Measurements from ENCODE around the gene SMAD7.

SMAD7 gene

DNA sequence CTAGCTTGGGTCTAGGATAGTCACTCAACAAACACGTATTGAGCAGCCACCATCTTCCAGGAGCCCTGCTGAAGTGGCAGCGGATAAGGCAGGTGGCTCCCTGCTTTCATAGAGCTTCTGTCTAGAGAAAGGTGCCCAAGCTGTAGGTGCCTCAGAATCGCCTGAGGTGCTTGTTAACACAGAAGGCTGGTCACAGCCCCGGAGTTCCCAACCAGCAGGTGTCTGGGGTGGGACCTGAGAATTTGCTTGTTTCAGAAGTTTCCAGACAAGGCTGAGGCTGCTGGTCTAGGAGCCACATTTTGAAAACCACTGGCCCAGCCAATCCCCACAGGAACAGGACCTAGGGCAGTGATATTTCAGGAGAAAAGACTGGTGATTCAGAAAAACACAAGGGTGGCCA is 45.3 kb upstream of the SMAD7 start:
- Histone ChIP-seq H3K4me3 (ENCODE audit: low read depth in 1 of 2, low read length in 1 of 2) (no peak overlapping the region), H3K27ac (no peak overlapping the region), H3K4me1 (ENCODE audit: control insufficient read depth in 1 of 2, insufficient read depth in 1 of 2, low read depth in 1 of 2, low read length in 1 of 2) (peaks cover 14 to 15% of the 10 kb centered on the region in 2 experiments), H3K9me3 (no peaks in the 10 kb centered on the region), H3K36me3 (no peaks in the 10 kb centered on the region), H3K27me3 (no peaks in the 10 kb centered on the region)
- TF ChIP-seq, protein P1, sequence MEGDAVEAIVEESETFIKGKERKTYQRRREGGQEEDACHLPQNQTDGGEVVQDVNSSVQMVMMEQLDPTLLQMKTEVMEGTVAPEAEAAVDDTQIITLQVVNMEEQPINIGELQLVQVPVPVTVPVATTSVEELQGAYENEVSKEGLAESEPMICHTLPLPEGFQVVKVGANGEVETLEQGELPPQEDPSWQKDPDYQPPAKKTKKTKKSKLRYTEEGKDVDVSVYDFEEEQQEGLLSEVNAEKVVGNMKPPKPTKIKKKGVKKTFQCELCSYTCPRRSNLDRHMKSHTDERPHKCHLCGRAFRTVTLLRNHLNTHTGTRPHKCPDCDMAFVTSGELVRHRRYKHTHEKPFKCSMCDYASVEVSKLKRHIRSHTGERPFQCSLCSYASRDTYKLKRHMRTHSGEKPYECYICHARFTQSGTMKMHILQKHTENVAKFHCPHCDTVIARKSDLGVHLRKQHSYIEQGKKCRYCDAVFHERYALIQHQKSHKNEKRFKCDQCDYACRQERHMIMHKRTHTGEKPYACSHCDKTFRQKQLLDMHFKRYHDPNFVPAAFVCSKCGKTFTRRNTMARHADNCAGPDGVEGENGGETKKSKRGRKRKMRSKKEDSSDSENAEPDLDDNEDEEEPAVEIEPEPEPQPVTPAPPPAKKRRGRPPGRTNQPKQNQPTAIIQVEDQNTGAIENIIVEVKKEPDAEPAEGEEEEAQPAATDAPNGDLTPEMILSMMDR (IDR thresholded peaks at IDR 0.05) = no peak

DNA sequence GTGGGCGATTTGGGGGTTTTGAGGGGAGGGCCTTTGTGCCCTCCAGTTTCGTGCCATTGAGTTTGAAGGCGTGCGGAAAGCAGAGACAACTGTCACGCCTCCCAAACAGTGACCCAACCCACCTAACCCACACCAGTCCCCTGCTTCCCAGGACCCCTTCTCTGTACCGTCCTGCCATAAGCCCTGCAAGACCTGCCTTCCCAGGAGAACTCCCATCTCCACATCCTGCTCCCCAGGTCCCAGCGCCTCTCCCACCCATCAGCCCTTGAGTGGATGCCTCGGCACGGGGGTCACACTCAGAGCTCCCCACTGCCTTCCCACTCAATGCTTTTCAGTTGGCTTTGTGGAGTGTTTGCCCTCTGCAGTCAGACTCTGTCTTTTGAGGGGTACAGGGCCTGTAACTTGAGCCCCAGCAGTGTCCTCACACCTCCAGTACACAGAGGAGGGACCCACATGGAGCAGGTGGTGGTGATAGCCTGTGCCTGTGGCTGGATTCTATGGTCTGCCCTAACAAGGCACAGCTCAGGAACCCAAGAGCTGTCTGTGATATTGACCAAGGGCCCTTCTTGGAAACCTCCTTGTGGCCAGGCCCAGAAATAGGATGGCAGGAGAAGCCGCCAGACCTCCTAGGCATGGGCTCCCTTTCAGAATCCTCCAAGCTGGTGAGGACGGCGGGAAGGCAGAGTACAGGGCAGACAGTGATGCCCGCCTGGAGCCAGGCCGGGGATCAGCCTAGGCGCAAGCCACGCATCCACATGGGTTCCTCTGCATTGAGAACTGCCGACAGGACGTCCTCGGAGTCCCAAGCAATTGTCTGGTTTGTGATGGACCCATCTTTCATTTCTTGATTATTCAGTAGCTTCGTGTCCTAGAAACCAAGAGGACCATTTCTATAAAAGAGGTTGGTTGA is 44.4 kb upstream of the SMAD7 start:
- H3K4me1 ChIP-seq (ENCODE audit: control insufficient read depth in 1 of 2, insufficient read depth in 1 of 2, low read depth in 1 of 2, low read length in 1 of 2) = peaks cover 14 to 15% of the 10 kb centered on the region in 2 experiments
- H3K36me3 ChIP-seq = no peaks in the 10 kb centered on the region
- no peak overlapping the region for H3K27ac ChIP-seq
- no peaks in the 10 kb centered on the region for H3K9me3 ChIP-seq
- TF ChIP-seq, protein P1 (IDR thresholded peaks at IDR 0.05) = no peak
- no peak overlapping the region for H3K4me3 ChIP-seq (ENCODE audit: low read depth in 1 of 2, low read length in 1 of 2)
- no peaks in the 10 kb centered on the region for H3K27me3 ChIP-seq

DNA sequence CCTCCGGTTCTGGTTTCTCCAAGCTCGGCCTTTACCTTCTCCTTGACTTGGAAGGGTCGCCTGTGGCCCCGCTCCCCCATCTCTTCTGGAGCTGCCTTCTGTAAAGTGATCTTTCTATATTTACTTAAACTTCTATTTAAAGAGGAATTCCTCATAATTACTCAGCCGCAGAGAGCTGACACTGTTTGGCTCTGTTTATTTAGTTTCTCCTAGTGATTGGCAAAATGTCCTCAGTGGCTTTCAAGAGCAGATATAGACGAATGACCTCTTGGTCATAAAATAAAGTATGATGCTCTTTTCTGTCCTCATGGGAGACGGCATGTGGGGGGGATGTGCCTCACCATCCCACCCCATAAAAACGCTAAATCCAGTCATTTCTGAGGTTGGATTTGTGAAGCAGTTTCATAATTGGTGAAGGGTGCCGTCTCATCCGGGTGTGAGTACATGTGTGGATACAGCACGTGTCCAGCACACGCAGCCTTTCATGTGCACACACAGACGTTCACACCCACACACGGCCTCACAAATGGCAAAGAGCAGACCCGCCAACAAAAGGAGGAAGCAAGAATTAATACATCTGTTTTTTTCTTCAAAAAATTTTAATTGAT is 43.4 kb upstream of the SMAD7 start:
- Histone ChIP-seq H3K36me3 (no peaks in the 10 kb centered on the region), H3K4me1 (ENCODE audit: control insufficient read depth in 1 of 2, insufficient read depth in 1 of 2, low read depth in 1 of 2, low read length in 1 of 2) (peaks cover 14 to 15% of the 10 kb centered on the region in 2 experiments), H3K4me3 (ENCODE audit: low read depth in 1 of 2, low read length in 1 of 2) (no peak overlapping the region), H3K27me3 (no peaks in the 10 kb centered on the region), H3K27ac (no peak overlapping the region), H3K9me3 (no peaks in the 10 kb centered on the region)
- TF ChIP-seq, protein P1 (IDR thresholded peaks at IDR 0.05) = no peak

- Histone ChIP-seq H3K9me3 (no peaks in the 10 kb centered on the region), H3K4me1 (ENCODE audit: control insufficient read depth in 1 of 2, insufficient read depth in 1 of 2, low read depth in 1 of 2, low read length in 1 of 2) (peaks cover 14 to 15% of the 10 kb centered on the region in 2 experiments), H3K4me3 (ENCODE audit: low read depth in 1 of 2, low read length in 1 of 2) (no peak overlapping the region), H3K36me3 (no peaks in the 10 kb centered on the region), H3K27me3 (no peaks in the 10 kb centered on the region), H3K27ac (no peak overlapping the region)
- TF ChIP-seq, protein P1 (IDR thresholded peaks at IDR 0.05) = no peak
Measured at GRCh38 chr18:48993586-48993985, 42.8 kb upstream of the SMAD7 start.

DNA sequence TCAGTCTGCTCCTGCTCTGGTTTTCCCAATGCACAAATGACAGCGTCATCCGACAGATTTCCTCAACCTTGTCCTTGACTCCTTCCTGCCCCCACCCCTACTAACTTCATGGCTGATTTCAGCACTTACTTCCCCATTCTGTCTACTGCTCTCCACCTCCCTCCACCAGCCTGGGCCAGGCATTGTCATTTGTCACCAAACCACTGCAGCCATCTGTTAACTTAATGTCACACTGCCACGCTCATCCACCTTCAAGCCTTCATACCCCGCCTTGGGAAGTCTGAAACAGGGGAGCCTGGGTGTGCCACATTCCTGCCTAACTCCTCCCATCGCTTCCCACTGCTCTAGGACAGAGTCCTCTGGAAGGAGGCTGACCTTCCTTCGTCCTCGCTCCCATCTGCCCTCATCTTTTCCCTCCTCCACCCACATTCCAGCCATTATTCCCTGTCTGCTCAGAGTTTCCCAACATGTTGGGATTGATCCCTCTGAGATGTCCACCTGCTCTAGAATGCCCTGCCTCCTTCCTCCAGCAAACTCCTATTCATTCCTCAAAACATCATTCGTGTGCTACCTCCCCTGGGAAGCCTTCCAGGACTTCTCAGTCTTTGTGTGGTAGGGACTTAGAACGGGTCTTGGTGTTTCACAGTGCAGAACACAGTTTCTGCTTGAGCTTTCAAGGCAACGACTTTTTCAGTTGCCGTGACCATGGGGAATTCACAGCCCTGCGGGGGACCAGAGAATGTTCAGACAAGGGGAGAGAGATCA is 42.2 kb upstream of the SMAD7 start:
- H3K4me1 ChIP-seq (ENCODE audit: control insufficient read depth in 1 of 2, insufficient read depth in 1 of 2, low read depth in 1 of 2, low read length in 1 of 2) = peaks cover 14 to 15% of the 10 kb centered on the region in 2 experiments
- peak overlapping the region; percentile 3 to 30 for H3K4me3 ChIP-seq (ENCODE audit: low read depth in 1 of 2, low read length in 1 of 2)
- peak overlapping the region; percentile 44 for H3K27ac ChIP-seq
- no peaks in the 10 kb centered on the region for H3K9me3 ChIP-seq
- no peaks in the 10 kb centered on the region for H3K27me3 ChIP-seq
- no peaks in the 10 kb centered on the region for H3K36me3 ChIP-seq
- TF ChIP-seq, protein P1 (IDR thresholded peaks at IDR 0.05) = no peak

All from neutrophil (primary cell).